A549 (cell line): ENCODE data around the gene TRABD2A. TPM values are rescaled to one million over a fixed set of nuclear protein-coding genes. Genes with fewer than 3 reads are reported as not detected.
A peak's percentile ranks its signal among the peaks of the same experiment; 100 is the strongest.

Source experiments
- CBX2 ChIP-seq: fragments of 200-600 bp; sonication (generic); IDR thresholded peaks from 2 replicates; pipeline ENCODE4 v1.6.1; 2016; ENCODE audit warnings: low read depth, mild to moderate bottlenecking, borderline replicate concordance
- CHD2 ChIP-seq: fragments of 150-350 bp; IDR thresholded peaks from 2 replicates; pipeline ENCODE4 v1.6.1; 2014; ENCODE audit warnings: low read length; ENCODE audit not compliant: partially characterized antibody
- CHD4 ChIP-seq: fragments of 200-600 bp; sonication (generic); IDR thresholded peaks from 2 replicates; pipeline ENCODE4 v1.6.1; 2016; ENCODE audit warnings: antibody characterized with exemption, mild to moderate bottlenecking, borderline replicate concordance
- EHMT2 ChIP-seq: fragments of 200-600 bp; sonication (generic); IDR thresholded peaks from 2 replicates; pipeline ENCODE4 v1.6.1; 2016; ENCODE audit warnings: antibody characterized with exemption, low read depth, mild to moderate bottlenecking, moderate library complexity
- HEYL ChIP-seq: fragments of 250-450 bp; sonication (Bioruptor Pico); IDR thresholded peaks from 2 replicates; pipeline ENCODE4 v1.8.0; 2021; ENCODE audit warnings: mild to moderate bottlenecking, moderate library complexity
- JUNB ChIP-seq: fragments of >200 bp; sonication (Bioruptor Twin); formaldehyde crosslinking; IDR thresholded peaks from 2 replicates; pipeline ENCODE4 v1.6.1; 2016
- MYC ChIP-seq: IDR thresholded peaks from 2 replicates; pipeline ENCODE4 v1.6.1; 2012; ENCODE audit warnings: mild to moderate bottlenecking, inconsistent platforms, low read length, improper control_type of control experiment, borderline replicate concordance
- NFE2L2 ChIP-seq: fragments of 150-350 bp; conservative IDR thresholded peaks from 2 replicates; pipeline ENCODE4 v1.6.1; 2014; ENCODE audit warnings: low read length
- RAD21 ChIP-seq, 2 experiments: fragments of >200 bp in 1 of 2; sonication (Bioruptor Twin) in 1 of 2; formaldehyde crosslinking in 1 of 2; IDR thresholded peaks in 1 of 2; conservative IDR thresholded peaks in 1 of 2; 2 replicates in 1 of 2; 3 replicates in 1 of 2; pipeline ENCODE4 v1.6.1; 2012 to 2018; ENCODE audit warnings: inconsistent platforms in 1 of 2
- RARB ChIP-seq: fragments of 250-450 bp; sonication (Bioruptor Pico); IDR thresholded peaks from 2 replicates; pipeline ENCODE4 v1.8.0; 2021; ENCODE audit warnings: mild to moderate bottlenecking, moderate library complexity
- RFX5 ChIP-seq: fragments of 450-650 bp; IDR thresholded peaks from 2 replicates; pipeline ENCODE4 v1.7.1; 2014; ENCODE audit warnings: antibody characterized with exemption, mild to moderate bottlenecking, moderate library complexity
- SMC3 ChIP-seq: fragments of >200 bp; sonication (Bioruptor Twin); formaldehyde crosslinking; IDR thresholded peaks from 3 replicates; pipeline ENCODE4 v1.6.1; 2018; ENCODE audit warnings: inconsistent platforms
- TFCP2L1 ChIP-seq: fragments of 250-450 bp; sonication (Bioruptor Pico); IDR thresholded peaks from 2 replicates; pipeline ENCODE4 v1.5.0; 2021; ENCODE audit warnings: mild to moderate bottlenecking
- TP53 ChIP-seq: fragments of 250-450 bp; sonication (Bioruptor Pico); IDR thresholded peaks from 2 replicates; pipeline ENCODE4 v1.5.0; 2021; ENCODE audit warnings: mild to moderate bottlenecking, moderate library complexity
- ZC3H11A ChIP-seq: fragments of 450-650 bp; IDR thresholded peaks from 2 replicates; pipeline ENCODE4 v1.6.1; 2014; ENCODE audit warnings: antibody characterized with exemption, mild to moderate bottlenecking
- ZFP36 ChIP-seq: fragments of 450-650 bp; IDR thresholded peaks from 2 replicates; pipeline ENCODE4 v1.6.1; 2014; ENCODE audit warnings: borderline replicate concordance; ENCODE audit not compliant: partially characterized antibody
- ZNF302 ChIP-seq: fragments of 250-450 bp; sonication (Bioruptor Pico); IDR thresholded peaks from 2 replicates; pipeline ENCODE4 v1.9.0; 2021; ENCODE audit warnings: inconsistent platforms, mild to moderate bottlenecking, moderate library complexity
- ZSCAN20 ChIP-seq: fragments of 250-450 bp; sonication (Bioruptor Pico); IDR thresholded peaks from 2 replicates; pipeline ENCODE4 v1.8.0; 2022; ENCODE audit warnings: mild to moderate bottlenecking, moderate library complexity
- polyA plus RNA-seq, 4 experiments: library from polyadenylated mRNA; depleted of rRNA in 3 of 4; stranded (reverse); fragments of >200 nt; fragmentation: RNase III in 1 of 4; extraction: RNeasy Plus Mini Kit Qiagen cat#74134 plus additional on column Dnase treatment in 1 of 4; gene quantifications; 2 replicates in 3 of 4; 3 replicates in 1 of 4; pipeline ENCODE4 v1.2.3, GENCODE V29; 2011 to 2017
- TF ChIP-seq, protein P1 (sequence below): fragments of 450-650 bp; IDR thresholded peaks from 2 replicates; pipeline ENCODE4 v1.6.1; 2014; ENCODE audit warnings: antibody characterized with exemption
- TF ChIP-seq, protein P2 (sequence below): fragments of >200 bp; sonication (Bioruptor Twin); formaldehyde crosslinking; IDR thresholded peaks from 3 replicates; pipeline ENCODE4 v1.6.1; 2016
- TF ChIP-seq, protein P3 (sequence below): IDR thresholded peaks from 2 replicates; pipeline ENCODE4 v1.6.1; 2012
- TF ChIP-seq, protein P4 (sequence below): fragments of 250-450 bp; sonication (Bioruptor Pico); IDR thresholded peaks from 2 replicates; pipeline ENCODE4 v1.5.0; 2021; ENCODE audit warnings: mild to moderate bottlenecking, moderate library complexity, borderline replicate concordance
- TF ChIP-seq, protein P5 (sequence below): fragments of >200 bp; sonication (Bioruptor Twin); formaldehyde crosslinking; IDR thresholded peaks from 2 replicates; pipeline ENCODE4 v1.6.1; 2016
- TF ChIP-seq, protein P6 (sequence below): fragments of >200 bp; sonication (Bioruptor Twin); formaldehyde crosslinking; IDR thresholded peaks from 3 replicates; pipeline ENCODE4 v1.5.1; 2016
- TF ChIP-seq, protein P7 (sequence below): fragments of 250-450 bp; sonication (Bioruptor Pico); IDR thresholded peaks from 2 replicates; pipeline ENCODE4 v1.5.0; 2020; ENCODE audit warnings: low read depth, mild to moderate bottlenecking, moderate library complexity

Gene TRABD2A
- polyA plus RNA-seq, 2 of the 4 experiments (the other 2 are of a cell fraction): 6.1 to 7.1 TPM

DNA sequence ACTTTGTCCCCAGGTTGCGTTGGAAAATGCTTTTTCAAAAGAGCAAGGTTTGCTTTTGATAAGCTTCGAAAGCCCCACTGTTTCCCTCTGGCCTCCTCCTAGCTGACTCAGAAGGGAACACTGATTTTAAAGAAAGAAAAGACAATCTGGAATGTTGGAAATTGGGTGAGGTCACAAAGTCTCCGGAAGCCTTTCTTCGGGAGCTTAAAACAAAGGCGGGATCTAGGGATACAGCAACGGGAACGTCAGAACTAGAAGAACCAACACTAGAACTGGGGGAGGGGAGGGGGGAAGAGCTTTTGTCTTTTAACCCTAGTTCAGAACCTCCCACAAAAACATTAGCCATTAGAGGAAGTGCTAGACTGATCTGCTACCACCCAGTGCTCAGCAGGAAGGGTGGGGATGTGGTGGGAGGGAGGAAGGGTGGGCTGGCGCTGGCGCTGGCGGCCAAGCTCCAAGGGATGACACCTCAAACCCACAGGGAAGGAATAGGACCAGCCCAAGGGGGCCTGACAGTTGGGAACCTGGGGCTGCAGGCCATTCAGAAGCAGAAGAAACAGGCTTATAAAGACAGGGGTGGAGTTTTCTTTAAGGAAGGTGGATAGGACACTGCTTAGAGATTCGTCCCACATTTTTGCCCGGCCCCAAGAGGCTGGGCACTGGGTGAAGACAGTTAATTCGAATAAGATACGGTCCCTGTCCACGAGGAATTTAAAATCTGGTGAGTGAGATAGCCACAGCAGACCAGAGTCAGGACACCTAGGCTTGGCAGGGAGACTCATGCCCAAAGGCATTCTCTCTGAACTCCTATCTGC is 26.2 kb upstream of the TRABD2A start (continued):
- TF ChIP-seq RFX5 (peak; percentile 21; the same call in 1 of the 2 replicates), CHD4 (no peak), JUNB (no peak), CHD2 (no peak), RAD21 (conservative IDR thresholded peaks at IDR 0.05 in 1 of 2, IDR thresholded peaks at IDR 0.05 in 1 of 2) (no peak), ZFP36 (no peak), EHMT2 (no peak), CBX2 (no peak), MYC (no peak), TP53 (CRISPR knock-in tag) (peak; percentile 98), NFE2L2 (no peak), SMC3 (no peak), HEYL (CRISPR knock-in tag) (no peak), ZSCAN20 (CRISPR knock-in tag) (no peak), TFCP2L1 (CRISPR knock-in tag) (peak; percentile 98), ZNF302 (CRISPR knock-in tag) (no peak), RARB (peak; percentile 97), ZC3H11A (no peak)
- TF ChIP-seq, protein P1, sequence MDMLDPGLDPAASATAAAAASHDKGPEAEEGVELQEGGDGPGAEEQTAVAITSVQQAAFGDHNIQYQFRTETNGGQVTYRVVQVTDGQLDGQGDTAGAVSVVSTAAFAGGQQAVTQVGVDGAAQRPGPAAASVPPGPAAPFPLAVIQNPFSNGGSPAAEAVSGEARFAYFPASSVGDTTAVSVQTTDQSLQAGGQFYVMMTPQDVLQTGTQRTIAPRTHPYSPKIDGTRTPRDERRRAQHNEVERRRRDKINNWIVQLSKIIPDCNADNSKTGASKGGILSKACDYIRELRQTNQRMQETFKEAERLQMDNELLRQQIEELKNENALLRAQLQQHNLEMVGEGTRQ: no peak
- TF ChIP-seq, protein P2, sequence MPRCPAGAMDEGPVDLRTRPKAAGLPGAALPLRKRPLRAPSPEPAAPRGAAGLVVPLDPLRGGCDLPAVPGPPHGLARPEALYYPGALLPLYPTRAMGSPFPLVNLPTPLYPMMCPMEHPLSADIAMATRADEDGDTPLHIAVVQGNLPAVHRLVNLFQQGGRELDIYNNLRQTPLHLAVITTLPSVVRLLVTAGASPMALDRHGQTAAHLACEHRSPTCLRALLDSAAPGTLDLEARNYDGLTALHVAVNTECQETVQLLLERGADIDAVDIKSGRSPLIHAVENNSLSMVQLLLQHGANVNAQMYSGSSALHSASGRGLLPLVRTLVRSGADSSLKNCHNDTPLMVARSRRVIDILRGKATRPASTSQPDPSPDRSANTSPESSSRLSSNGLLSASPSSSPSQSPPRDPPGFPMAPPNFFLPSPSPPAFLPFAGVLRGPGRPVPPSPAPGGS: peak; percentile 62; the same call in 2 of the 3 replicates
- TF ChIP-seq, protein P3, sequence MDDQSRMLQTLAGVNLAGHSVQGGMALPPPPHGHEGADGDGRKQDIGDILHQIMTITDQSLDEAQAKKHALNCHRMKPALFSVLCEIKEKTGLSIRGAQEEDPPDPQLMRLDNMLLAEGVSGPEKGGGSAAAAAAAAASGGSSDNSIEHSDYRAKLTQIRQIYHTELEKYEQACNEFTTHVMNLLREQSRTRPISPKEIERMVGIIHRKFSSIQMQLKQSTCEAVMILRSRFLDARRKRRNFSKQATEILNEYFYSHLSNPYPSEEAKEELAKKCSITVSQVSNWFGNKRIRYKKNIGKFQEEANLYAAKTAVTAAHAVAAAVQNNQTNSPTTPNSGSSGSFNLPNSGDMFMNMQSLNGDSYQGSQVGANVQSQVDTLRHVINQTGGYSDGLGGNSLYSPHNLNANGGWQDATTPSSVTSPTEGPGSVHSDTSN: peak; percentile 90
- TF ChIP-seq, protein P4, sequence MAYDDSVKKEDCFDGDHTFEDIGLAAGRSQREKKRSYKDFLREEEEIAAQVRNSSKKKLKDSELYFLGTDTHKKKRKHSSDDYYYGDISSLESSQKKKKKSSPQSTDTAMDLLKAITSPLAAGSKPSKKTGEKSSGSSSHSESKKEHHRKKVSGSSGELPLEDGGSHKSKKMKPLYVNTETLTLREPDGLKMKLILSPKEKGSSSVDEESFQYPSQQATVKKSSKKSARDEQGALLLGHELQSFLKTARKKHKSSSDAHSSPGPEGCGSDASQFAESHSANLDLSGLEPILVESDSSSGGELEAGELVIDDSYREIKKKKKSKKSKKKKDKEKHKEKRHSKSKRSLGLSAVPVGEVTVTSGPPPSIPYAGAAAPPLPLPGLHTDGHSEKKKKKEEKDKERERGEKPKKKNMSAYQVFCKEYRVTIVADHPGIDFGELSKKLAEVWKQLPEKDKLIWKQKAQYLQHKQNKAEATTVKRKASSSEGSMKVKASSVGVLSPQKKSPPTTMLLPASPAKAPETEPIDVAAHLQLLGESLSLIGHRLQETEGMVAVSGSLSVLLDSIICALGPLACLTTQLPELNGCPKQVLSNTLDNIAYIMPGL (CRISPR knock-in tag): peak; percentile 93
- TF ChIP-seq, protein P5, sequence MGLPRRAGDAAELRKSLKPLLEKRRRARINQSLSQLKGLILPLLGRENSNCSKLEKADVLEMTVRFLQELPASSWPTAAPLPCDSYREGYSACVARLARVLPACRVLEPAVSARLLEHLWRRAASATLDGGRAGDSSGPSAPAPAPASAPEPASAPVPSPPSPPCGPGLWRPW: no peak
- TF ChIP-seq, protein P6, sequence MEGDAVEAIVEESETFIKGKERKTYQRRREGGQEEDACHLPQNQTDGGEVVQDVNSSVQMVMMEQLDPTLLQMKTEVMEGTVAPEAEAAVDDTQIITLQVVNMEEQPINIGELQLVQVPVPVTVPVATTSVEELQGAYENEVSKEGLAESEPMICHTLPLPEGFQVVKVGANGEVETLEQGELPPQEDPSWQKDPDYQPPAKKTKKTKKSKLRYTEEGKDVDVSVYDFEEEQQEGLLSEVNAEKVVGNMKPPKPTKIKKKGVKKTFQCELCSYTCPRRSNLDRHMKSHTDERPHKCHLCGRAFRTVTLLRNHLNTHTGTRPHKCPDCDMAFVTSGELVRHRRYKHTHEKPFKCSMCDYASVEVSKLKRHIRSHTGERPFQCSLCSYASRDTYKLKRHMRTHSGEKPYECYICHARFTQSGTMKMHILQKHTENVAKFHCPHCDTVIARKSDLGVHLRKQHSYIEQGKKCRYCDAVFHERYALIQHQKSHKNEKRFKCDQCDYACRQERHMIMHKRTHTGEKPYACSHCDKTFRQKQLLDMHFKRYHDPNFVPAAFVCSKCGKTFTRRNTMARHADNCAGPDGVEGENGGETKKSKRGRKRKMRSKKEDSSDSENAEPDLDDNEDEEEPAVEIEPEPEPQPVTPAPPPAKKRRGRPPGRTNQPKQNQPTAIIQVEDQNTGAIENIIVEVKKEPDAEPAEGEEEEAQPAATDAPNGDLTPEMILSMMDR: no peak
- TF ChIP-seq, protein P7, sequence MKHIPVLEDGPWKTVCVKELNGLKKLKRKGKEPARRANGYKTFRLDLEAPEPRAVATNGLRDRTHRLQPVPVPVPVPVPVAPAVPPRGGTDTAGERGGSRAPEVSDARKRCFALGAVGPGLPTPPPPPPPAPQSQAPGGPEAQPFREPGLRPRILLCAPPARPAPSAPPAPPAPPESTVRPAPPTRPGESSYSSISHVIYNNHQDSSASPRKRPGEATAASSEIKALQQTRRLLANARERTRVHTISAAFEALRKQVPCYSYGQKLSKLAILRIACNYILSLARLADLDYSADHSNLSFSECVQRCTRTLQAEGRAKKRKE (CRISPR knock-in tag): peak; percentile 51; the same call in 1 of the 2 replicates
